ENCODE measurements around the gene YY1.

The YY1 gene

DNA sequence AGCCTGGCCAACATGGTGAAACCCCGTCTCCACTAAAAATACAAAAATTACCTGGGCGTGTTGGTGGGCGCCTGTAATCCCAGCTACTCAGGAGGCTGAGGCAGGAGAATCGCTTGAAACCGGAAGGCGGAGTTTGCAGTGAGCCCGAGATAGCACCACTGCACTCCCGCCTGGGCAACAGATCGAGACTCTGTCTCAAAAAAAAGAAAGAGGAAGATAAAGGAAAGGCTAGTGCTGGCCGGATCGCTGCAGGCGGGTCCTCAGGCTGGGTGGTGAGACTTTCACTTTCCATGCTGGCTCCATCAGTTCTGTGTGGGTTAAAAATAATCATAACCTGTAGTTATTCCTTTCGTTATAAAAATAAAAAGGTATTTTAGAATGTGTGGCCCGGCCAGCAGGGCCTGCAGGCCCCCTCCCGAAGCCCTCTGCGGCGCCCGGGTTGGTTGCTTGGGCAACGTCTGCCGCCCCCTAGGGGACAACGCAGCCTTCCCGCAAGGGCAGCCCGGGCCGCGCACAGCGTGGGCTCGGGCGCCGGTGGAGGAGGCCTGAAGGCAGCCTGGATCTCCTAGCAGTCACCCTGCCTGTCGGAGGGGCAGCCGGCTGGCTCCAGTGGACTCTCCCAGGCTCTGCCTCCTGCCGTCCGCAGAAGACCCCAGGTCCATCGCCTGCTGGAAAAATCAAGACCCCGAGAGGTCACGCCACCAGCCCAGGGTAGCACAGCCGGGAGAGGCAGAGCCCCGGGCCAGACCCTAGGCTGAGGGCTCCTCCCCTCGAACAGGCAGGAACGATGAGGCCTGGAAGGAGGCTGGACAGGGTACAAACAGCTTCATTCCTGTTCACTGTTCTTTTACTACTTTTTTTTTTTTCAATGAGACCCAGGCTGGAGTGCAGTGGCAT is 79.2 kb downstream of the YY1 start:
- DNase-seq: no peak

DNA sequence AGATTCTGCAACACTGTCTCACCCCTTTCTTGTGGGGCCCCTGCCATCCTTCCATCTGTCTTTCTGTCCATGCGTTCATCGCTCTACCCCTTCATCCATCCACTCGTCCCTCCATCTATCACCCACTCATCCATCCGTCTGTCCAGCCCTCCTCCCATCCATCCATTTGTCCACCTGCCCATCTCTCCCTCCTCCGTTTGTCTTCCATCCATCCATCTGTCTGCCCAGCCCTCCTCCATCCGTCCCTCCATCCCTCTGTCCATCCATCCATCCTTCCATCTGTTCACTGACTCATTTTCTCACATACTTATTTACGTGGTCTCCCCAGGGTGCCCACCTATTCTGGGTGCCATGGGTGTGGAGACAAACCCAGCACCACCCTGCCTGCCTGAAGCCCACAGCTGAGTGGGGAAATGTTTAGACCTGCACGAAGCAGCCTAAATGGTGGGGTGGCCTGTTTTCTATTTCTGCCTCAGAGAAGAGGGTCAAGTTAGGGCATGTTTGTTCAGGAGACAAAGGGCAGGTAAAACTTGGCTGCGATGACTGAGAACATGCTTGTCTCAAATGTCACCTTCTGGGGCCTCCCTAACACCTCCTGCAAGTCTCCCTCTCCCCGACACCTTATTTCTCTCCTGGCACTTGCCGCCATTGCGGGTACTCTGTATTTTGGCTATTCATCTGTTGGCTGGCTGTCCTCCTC is 81.4 kb downstream of the YY1 start:
- no peak for DNase-seq

DNA sequence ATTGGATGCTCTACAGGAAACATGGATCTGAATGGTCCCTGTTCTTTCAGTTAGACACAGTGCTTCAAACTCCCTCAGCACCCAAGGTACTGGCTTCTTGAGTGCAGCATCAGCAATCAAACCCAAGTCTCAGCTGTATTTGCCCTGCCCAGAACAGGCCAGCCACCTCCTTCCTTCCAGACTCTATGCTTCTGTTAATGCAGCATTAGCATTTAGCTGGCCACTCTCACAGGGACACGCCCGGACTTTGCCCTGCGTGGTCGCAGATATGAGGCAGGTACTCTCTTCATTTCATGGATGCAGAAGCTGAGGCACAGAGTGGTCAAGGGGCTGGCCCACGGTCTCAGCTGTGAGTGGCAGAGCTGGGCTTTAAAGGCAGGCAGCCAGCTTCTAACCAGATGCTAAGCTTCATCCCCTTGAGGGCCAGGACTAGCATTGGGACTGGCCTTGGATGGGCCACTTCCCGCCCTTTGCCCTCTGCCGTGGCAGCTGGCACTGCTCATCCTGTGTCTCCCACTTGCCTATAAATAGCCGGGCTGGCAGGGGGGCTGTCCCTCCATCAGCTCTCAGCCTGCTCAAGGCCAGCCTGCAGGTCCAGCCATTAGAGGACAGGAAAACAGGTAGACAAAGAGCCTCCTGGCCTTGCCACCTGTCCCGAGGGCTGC is 82.7 kb downstream of the YY1 start:
- DNase-seq: no peak

DNA sequence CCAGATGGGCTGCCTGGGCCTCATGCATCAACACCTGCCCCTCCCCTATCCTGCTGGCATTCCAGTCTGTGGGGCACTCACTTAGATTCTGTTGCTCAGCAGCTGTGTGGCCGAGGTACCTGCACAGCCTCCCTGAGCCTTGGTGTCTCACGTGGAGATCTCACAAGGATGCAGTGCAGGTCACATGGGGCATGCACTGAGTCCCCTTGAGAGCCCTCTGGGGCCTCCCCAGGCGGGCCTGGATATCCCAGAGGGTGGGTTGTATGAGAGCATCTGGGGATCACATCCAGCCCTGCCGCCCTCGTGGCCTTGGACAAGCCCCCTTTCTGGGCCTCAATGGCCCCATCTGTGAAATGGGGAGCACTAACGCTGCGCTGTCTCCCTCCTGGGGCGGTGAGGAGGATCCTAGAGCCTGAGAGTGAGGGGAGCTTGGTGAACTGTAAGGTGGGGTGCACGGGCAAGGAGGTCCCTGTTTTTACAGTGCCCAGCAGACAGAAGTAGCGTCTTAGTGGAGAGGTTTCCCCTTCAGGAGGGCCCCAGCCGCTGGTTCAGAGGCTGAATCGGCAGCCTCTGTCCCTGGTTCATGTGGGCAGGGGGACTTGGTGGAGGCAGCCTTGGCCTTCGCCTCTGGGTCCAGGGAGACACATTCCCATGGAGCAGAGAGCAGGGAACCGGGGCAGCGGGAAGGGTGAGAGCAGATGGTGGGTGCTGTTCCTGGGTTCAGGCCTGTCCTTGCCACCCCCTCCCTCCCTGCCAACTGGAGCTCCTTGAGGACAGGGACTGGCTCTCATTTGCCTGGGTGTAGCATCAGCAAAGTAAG is 83.4 kb downstream of the YY1 start:
- no peak for DNase-seq

DNA sequence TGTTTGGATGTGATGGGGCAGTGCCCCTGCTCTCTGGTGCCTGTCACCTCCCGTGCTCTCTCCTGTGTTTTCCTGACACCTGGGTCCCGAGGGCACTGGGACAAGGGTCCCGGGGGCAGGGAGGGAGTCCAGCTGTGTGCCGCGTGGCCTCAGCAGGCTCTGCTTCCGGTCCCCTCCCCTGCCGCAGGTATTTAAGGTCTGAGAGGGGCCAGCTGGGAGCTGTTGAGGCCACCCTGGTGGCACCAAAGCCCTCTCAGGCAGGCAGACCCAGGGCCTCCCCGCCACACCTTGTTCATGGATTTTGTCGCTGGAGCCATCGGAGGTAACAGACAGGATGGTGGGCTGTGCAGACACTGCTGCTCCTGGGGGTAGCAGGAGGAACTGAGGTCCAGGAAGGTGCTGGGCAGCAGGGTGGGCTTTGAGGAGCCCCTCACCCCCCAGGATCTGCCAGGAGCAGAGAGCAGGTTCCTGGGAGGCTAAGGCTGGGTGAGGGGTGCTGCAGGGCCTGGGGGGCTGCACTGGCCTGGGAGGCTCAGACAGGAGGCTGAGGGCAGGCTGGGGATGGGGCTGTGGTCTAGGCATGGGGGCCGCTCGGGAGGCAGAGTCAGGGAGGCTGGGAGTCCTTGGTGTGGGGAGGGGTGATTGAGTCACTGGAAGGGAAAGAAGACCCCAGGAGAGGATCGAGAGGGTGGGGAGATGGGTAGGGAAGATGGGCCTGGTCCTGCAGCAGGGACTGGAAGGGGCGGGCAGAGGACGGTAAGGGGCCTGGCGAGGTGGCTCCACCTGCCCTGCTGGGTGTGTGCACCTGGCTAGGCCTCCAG is 84.4 kb downstream of the YY1 start, which contains the start of gene SLC25A47:
Gene SLC25A47, plus strand, starts transcription at position 219 of the 821 bp plus-strand sequence. Its CDS starts 76 bp downstream, at position 295.
- DNase-seq: no peak

DNA sequence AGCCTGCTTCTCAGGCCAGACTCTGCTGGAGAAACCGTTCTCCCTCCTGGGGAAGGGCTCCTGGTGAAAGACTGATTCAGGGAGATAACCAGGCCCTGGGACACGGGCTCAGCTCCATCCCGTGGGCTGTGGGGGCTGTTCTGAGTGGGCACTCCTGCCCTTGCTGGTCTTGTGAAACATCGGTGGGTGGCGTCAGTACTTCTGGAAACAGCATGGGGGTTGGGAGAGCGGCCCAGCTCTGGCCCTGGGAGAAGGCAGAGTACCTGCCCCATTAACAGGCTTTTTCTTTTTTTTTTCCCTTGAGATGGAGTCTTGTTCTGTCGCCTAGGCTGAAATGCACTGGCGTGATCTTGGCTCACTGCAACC is 85.0 kb downstream of the YY1 start:
- no peak for DNase-seq

DNA sequence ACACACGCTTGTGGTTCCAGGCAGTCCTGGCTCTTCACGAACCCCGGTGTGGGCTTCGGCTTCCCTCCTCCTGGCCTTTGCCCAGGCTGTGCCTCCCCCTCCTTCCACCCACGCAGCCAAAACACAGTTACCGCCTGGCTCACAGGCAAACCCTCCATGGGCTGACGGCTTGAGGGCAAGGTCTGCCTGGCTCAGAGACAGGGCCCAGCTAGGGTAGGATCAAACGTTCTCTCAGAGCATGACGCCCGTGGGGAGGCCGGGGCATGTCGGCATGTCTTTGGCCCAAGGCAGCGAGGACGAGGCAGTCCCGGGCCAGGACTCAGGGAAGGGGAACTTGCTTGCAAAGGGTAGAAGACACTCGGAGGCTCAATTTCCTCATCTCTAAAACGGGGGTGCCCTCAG is 86.3 kb downstream of the YY1 start:
- DNase-seq: no peak

DNA sequence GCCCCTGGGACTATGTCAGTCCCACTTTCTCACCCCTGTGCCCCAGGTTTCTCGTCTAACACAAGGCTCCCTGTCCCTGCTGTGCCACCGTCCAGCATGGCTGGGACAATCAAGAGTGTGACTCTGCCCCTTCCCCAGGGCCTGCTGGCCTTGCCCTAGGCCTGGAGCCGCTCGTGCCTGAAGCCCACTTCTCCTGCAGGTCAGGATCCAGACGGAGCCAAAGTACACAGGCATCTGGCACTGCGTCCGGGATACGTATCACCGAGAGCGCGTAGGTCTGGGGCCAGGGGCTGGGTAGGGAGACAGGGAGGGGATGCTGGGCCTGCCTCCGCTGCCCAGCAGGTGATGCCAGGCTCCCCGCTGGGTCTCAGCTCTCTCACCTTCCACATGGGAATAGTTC is 87.0 kb downstream of the YY1 start:
- DNase-seq: no peak

DNA sequence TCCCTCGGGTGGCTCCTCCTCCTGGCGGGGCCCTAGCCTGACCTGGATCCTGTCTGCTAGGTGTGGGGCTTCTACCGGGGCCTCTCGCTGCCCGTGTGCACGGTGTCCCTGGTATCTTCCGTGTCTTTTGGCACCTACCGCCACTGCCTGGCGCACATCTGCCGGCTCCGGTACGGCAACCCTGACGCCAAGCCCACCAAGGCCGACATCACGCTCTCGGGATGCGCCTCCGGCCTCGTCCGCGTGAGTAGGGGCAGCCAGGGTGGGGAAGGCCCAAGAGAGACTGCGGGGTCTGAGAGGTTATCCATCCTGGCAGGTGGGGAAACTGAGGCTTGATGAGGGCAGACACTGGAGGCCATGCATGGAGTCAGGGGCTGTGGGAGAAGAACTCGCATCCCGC is 88.2 kb downstream of the YY1 start:
- DNase-seq: no peak

DNA sequence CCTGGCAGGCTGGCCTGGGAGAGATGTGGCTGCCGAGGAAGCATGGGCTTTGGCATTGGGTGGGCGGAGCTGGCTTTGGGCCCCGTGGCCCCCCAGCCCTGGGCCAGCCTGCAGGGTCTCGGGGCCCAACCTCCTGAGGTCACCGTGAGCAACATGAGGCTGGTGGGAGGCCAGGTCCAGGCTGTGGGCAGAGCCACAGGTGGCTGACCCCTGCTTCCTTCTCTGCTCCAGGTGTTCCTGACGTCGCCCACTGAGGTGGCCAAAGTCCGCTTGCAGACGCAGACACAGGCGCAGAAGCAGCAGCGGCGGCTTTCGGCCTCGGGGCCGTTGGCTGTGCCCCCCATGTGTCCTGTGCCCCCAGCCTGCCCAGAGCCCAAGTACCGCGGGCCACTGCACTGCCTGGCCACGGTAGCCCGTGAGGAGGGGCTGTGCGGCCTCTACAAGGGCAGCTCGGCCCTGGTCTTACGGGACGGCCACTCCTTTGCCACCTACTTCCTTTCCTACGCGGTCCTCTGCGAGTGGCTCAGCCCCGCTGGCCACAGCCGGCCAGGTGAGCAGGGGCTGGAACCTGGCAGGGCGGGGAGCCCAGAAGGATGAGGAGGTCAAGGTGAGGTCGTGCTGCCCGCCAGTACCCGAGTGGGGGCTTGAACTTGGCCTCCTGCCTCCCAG is 89.7 kb downstream of the YY1 start:
- no peak for DNase-seq

DNA sequence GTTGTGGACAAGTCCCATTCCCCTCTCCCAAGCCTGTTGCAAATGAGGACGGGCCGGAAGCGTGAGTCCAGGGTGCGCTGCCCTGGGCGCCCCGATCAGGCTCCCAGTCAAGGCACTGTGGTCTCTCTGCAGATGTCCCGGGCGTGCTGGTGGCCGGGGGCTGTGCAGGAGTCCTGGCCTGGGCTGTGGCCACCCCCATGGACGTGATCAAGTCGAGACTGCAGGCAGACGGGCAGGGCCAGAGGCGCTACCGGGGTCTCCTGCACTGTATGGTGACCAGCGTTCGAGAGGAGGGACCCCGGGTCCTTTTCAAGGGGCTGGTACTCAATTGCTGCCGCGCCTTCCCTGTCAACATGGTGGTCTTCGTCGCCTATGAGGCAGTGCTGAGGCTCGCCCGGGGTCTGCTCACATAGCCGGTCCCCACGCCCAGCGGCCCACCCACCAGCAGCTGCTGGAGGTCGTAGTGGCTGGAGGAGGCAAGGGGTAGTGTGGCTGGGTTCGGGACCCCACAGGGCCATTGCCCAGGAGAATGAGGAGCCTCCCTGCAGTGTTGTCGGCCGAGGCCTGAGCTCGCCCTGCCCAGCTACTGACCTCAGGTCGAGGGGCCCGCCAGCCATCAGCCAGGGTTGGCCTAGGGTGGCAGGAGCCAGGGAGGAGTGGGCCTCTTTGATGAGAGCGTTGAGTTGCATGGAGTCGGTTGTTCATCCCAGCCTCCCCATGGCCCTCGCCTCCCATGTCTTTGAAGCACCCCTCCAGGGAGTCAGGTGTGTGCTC is 90.5 kb downstream of the YY1 start:
- no peak for DNase-seq

DNA sequence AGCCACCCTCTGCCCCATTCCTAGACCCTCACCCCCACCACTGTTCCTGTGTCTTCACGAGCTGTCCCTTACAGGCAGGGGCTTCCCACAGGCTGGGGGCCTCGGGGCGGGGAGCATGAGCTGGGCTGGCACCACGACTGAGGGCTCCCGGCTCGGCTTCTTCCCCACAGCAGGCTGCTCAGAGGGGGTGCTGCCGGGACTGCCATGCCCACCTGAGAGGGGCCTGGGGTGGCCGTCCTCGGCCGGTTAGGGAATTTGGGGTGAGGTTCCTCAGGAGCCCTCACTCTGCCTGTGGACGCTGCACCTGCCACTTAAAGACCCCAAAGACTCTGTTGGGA is 91.0 kb downstream of the YY1 start:
- DNase-seq: no peak

DNA sequence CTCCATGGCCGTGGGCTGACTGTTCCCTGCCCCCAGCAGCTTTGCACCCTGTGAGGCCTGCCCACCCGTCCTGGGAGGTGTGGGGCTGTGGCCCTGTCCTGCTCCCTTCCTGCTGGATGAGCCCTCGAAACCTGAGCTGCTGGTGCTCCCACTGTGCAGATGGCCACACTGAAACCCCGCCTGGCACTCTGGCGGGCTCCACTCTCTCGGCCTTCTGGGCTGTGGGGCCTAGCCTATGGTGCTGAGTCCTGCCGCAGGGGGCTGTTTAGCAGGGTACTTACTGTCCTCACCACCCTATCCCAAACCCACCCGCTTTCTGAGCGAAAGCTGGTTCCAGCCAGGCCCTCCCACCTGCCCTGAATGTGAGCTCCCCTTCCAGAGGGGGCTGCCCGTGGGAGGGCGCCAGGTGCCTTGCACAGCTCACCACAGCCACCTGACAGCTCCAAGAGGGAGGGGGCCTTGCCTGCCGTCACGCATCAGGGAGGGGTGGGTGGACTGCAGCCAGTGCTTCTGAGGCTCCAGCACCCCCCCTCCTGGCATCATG is 91.5 kb downstream of the YY1 start:
- DNase-seq: no peak

DNA sequence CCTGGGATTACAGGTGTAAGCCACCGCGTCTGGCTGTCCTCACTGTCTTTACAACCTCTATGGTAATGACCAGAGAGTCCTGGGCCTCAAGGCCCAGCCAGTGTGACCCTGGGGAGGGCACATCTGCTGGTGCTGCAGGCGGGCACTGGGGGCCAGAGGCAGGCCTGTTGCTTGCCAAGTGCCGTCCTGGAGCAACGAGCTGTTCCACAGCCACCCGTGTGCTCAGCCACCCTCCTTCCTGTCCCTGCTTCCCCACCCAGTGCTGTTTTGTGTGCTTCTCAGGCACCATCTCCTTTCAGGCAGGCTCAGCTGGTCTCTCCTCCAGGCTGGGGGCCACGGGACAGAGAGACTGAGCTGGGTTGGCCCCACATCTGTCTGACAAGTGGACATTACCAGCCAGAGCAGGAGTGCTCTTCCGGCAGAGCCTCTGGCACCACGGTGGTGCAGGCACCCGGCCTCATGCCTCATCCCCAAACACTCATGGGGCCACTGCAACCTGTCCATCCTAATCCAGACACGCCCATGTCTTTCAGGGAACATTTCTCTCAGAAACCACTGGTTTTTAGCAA is 93.2 kb downstream of the YY1 start:
- no peak for DNase-seq
